Peyer's patch (tissue), 4 donors: ENCODE measurements around the gene NR1H4.

Experiments
- POLR2A ChIP-seq, 2 donors: fragments of 450-650 bp; IDR thresholded peaks; one replicate each; pipeline ENCODE4 v1.5.1; 2017; ENCODE audit warnings: antibody characterized with exemption in 2 of 2, mild to moderate bottlenecking in 2 of 2, moderate library complexity in 2 of 2
- TF ChIP-seq, protein P1 (sequence below), 6 experiments: fragments of 450-650 bp in 4 of 6; fragments of 200-600 bp in 2 of 6; sonication (generic) in 1 of 6; IDR thresholded peaks; one replicate each; pipeline ENCODE4 v1.5.1; 2017 to 2019; ENCODE audit warnings: antibody characterized with exemption in 6 of 6, mild to moderate bottlenecking in 3 of 6, moderate library complexity in 1 of 6

DNA sequence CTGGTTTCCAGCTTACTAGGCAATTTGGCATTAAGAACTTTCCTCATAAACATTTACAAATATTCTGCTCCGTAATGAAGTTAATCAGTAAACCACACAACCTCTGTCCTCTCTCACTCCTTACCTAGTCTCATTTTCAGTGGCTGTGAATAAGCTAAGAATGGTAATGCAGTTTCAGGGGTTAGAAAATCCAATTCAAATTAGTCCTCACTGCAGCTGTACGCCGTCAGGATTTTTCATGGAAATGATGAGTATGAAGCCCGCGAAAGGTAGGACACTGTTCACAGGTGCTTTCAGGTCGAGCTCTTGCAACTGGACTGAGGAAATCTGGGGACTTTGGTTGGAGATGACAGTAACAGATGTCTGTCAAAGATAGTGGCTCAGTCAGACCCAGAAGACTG, 29.6 kb downstream of the NR1H4 start:
- TF ChIP-seq, protein P1, sequence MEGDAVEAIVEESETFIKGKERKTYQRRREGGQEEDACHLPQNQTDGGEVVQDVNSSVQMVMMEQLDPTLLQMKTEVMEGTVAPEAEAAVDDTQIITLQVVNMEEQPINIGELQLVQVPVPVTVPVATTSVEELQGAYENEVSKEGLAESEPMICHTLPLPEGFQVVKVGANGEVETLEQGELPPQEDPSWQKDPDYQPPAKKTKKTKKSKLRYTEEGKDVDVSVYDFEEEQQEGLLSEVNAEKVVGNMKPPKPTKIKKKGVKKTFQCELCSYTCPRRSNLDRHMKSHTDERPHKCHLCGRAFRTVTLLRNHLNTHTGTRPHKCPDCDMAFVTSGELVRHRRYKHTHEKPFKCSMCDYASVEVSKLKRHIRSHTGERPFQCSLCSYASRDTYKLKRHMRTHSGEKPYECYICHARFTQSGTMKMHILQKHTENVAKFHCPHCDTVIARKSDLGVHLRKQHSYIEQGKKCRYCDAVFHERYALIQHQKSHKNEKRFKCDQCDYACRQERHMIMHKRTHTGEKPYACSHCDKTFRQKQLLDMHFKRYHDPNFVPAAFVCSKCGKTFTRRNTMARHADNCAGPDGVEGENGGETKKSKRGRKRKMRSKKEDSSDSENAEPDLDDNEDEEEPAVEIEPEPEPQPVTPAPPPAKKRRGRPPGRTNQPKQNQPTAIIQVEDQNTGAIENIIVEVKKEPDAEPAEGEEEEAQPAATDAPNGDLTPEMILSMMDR (IDR thresholded peaks at IDR 0.05): no peak
- peak; percentile 45 to 82 for TF ChIP-seq POLR2A (IDR thresholded peaks at IDR 0.05)
